Heart left ventricle (tissue), 16 donors: ENCODE data around the gene ATP5F1C. TPM values are rescaled to one million over a fixed set of nuclear protein-coding genes. Genes with fewer than 3 reads are reported as not detected.

Experiments
- ATAC-seq, 4 donors: fragments of 200-7000 bp; cut with Tn5 transposase; one replicate each; pipeline ENCODE4 v1.9.1; 2020 to 2022; ENCODE audit warnings: moderate library complexity in 4 of 4, mild to moderate bottlenecking in 3 of 4, moderate number of reproducible peaks in 1 of 4
- DNase-seq, 5 donors: peaks; one replicate each; pipeline ENCODE4 v3.0.0-alpha.2; 2020
- H3K27ac ChIP-seq, 12 donors: fragments of 200-600 bp; sonication (generic) in 4 of 12; one replicate each; pipeline versions ENCODE4 v1.5.0 to v1.8.0; 2016 to 2022; ENCODE audit warnings: mild to moderate bottlenecking in 2 of 12
- H3K27me3 ChIP-seq, 9 donors: fragments of 200-600 bp; sonication (generic) in 2 of 9; one replicate each; pipeline versions ENCODE4 v1.5.1 to v1.8.0; 2016 to 2022; ENCODE audit warnings: mild to moderate bottlenecking in 3 of 9
- H3K36me3 ChIP-seq, 9 donors: fragments of 200-600 bp; sonication (generic) in 2 of 9; one replicate each; pipeline versions ENCODE4 v1.5.0 to v1.8.0; 2018 to 2022; ENCODE audit warnings: mild to moderate bottlenecking in 2 of 9
- H3K4me1 ChIP-seq, 12 donors: fragments of 200-600 bp; sonication (generic) in 4 of 12; one replicate each; pipeline versions ENCODE4 v1.5.0 to v1.8.0; 2016 to 2022; ENCODE audit warnings: mild to moderate bottlenecking in 3 of 12
- H3K4me3 ChIP-seq, 12 donors: fragments of 200-600 bp; sonication (generic) in 4 of 12; one replicate each; pipeline versions ENCODE4 v1.5.0 to v1.8.0; 2017 to 2022; ENCODE audit warnings: mild to moderate bottlenecking in 9 of 12, moderate library complexity in 4 of 12
- H3K9me3 ChIP-seq, 12 donors: fragments of 200-600 bp; sonication (generic) in 4 of 12; one replicate each; pipeline versions ENCODE4 v1.5.0 to v1.8.0; 2016 to 2022; ENCODE audit warnings: mild to moderate bottlenecking in 1 of 12
- POLR2A ChIP-seq, 2 donors: fragments of 450-650 bp; IDR thresholded peaks; one replicate each; pipeline ENCODE4 v1.6.1; 2017; ENCODE audit warnings: antibody characterized with exemption in 2 of 2, mild to moderate bottlenecking in 2 of 2, moderate library complexity in 2 of 2
- WGBS, 4 donors: extraction: QIAGEN DNeasy Blood & Tissue Kit in 2 of 4; methylation state at CpG; one replicate each; pipeline versions ENCODE4 v1.1.5 to v1.1.7; 2013 to 2018; 5-methylcytosine and 5-hydroxymethylcytosine counted together
- intact Hi-C, 10 donors: fragments of 100-400 bp; cut with DNase I; formaldehyde crosslinking; loops; one replicate each; pipeline versions ENCODE4 v1.11.1 to v1.14.2; 2022
- polyA plus RNA-seq, 2 donors: library from polyadenylated mRNA; stranded (reverse); fragments of 200-250 nt; gene quantifications; one replicate each; pipeline ENCODE4 v1.2.3, GENCODE V29; 2013
- total RNA-seq, 9 donors: library from RNA; depleted of rRNA in 2 of 9; stranded (reverse); fragments of >200 nt in 2 of 9; fragmentation: NEBNext Ultra II Directional in 3 of 9; extraction: Animal tissue kit (Norgen Biotek cat#: 25700) in 3 of 9; gene quantifications; one replicate each; pipeline versions ENCODE4 v1.1.0 to v1.2.4, GENCODE V29; 2016 to 2023
- TF ChIP-seq, protein P1 (sequence below), 12 donors: fragments of 200-600 bp; sonication (generic) in 4 of 12; IDR thresholded peaks; one replicate each; pipeline versions ENCODE4 v1.5.0 to v1.8.0; 2018 to 2022; ENCODE audit warnings: antibody characterized with exemption in 12 of 12, mild to moderate bottlenecking in 5 of 12
- donor health status: ischemic (EF 13 %, LVEDD 7.1; RV severe dilation, severe dysfunction).
- donor health status: healthy with polysubstance abuse.
- donor health status: DM: no; HTN: yes; CAD: no.
- donor health status: DM: no; HTN: no; CAD: no.
- donor health status: ischemic (EF 25% LVEDD 6.9; RV normal size, moderate dysfunction).
- donor health status: ischemic (EF 25% LVEDD 5.7; RV mildly dilated, moderate dysfunction).
- donor health status: healthy.
- donor health status: DM: yes; HTN: yes; CAD: no.
- donor health status: ischemic (EF 35%, LVEDD 5.7; RV mildly dilated, moderate dysfunction).
- donor health status: nonischemic (EF 11% LVEDD 7.7; RV severe dilation, severe dysfunction).
- donor health status: DM: yes; HTN: yes; CAD: no.
- donor health status: PGD.
- donor health status: ischemic (EF 29% LVEDD 5.4; RV normal size, mild dysfunction).
- donor health status: nonischemic (EF 23%, LVEDD 6.1; RV moderate dilation, normal function).

Gene ATP5F1C
- total and polyA plus RNA-seq, 11 donors = 492 to 1,259 (median 789) TPM

DNA sequence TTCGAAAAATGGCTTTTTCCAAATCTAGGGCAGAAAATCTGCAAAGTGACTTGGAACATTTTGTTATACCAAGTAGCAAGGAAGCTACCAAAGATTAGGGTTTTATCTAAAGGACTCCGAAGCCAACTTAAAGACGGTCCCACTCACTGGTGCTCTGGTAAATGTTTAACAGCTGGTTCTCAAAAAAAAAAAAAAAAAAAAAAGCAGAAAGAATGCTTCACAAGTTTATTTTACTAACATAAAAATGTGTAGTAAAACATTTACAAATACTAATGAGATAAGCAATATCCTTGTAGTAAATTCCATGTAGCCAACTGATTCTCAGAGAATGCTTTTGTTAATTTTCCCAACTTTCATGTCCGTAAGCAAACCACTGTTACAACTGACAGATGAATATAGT is 68.7 kb downstream of the ATP5F1C start:
- no peak overlapping the region for H3K27ac ChIP-seq

DNA sequence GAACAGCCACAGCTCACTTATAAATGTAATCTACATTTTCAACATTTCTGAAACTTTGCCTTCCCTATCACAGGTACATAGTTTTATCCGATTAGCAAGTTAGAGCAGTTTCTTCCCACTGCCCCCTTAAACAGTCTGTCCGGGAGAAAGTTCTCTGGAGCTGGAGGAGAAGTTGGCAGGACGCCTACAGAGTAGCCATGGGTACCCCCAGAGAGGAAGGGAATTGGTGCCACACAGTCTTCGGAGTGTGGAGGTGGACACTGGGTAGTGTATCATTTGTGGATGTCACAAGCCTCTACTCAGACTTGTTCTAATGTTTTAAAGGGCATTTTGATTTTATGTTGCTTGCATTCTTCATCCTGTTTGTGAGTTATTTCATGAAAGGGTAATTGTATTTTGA is 69.3 kb downstream of the ATP5F1C start:
- intact Hi-C loops = no loop called here
- Histone ChIP-seq H3K4me3 (no peak overlapping the region), H3K27me3 (no peaks in the 10 kb centered on the region), H3K9me3 (peaks cover 0 to 22% (median 12%) of the 10 kb centered on the region in 12 donors), H3K27ac (no peak overlapping the region), H3K36me3 (no peaks in the 10 kb centered on the region), H3K4me1 (peaks cover 0 to 27% (median 11%) of the 10 kb centered on the region in 12 donors)
- no peak for TF ChIP-seq POLR2A (IDR thresholded peaks at IDR 0.05)
- TF ChIP-seq, protein P1, sequence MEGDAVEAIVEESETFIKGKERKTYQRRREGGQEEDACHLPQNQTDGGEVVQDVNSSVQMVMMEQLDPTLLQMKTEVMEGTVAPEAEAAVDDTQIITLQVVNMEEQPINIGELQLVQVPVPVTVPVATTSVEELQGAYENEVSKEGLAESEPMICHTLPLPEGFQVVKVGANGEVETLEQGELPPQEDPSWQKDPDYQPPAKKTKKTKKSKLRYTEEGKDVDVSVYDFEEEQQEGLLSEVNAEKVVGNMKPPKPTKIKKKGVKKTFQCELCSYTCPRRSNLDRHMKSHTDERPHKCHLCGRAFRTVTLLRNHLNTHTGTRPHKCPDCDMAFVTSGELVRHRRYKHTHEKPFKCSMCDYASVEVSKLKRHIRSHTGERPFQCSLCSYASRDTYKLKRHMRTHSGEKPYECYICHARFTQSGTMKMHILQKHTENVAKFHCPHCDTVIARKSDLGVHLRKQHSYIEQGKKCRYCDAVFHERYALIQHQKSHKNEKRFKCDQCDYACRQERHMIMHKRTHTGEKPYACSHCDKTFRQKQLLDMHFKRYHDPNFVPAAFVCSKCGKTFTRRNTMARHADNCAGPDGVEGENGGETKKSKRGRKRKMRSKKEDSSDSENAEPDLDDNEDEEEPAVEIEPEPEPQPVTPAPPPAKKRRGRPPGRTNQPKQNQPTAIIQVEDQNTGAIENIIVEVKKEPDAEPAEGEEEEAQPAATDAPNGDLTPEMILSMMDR (IDR thresholded peaks at IDR 0.05) = no peak
- no peak for DNase-seq
- ATAC-seq = no peak
- 48 to 60% (median 52%) methylated on average over 4 of the region's 4 CpGs for WGBS, 4 donors

More for the DNA sequence above, 68.7 kb downstream of the ATP5F1C start:
- Histone ChIP-seq H3K36me3 (no peaks in the 10 kb centered on the region), H3K4me1 (peaks cover 0 to 27% (median 11%) of the 10 kb centered on the region in 12 donors), H3K9me3 (peaks cover 0 to 16% (median 6%) of the 10 kb centered on the region in 12 donors), H3K27me3 (no peaks in the 10 kb centered on the region), H3K4me3 (no peak overlapping the region)
- no peak for TF ChIP-seq POLR2A (IDR thresholded peaks at IDR 0.05)
- TF ChIP-seq, protein P1 (IDR thresholded peaks at IDR 0.05) = no peak
- no peak for DNase-seq
- 50 to 56% (median 51%) methylated on average over 4 of the region's 4 CpGs for WGBS, 4 donors
- intact Hi-C loops = no loop called here
- no peak for ATAC-seq

Other genes with a start within 250 kb of the ATP5F1C start
- gene ITIH5, start 121.2 kb upstream of the ATP5F1C start, total RNA-seq = 10 to 100 TPM in 5 of 9 donors, 1 to 10 TPM in 4; 2.9 to 20.4 (median 12.3) TPM
- gene ITIH5, start 121.2 kb upstream of the ATP5F1C start, polyA plus RNA-seq = 1 to 10 TPM; 2.7 to 3.1 TPM
- gene ITIH2, start 84.9 kb upstream of the ATP5F1C start, total RNA-seq = not detected
- gene ITIH2, start 84.9 kb upstream of the ATP5F1C start, polyA plus RNA-seq = not detected
- gene KIN, start 184 bp upstream of the ATP5F1C start, total RNA-seq = 10 to 100 TPM in 1 of 9 donors, 1 to 10 TPM in 8; 2.5 to 10.7 (median 5.7) TPM
- 1 to 10 TPM; 5.5 to 8.1 TPM for gene KIN, start 184 bp upstream of the ATP5F1C start, polyA plus RNA-seq
- gene TAF3, start 30.3 kb downstream of the ATP5F1C start, total RNA-seq = 10 to 100 TPM in 6 of 9 donors, 1 to 10 TPM in 3; 5.9 to 14.0 (median 12.4) TPM
- 1 to 10 TPM; 5.7 to 6.8 TPM for gene TAF3, start 30.3 kb downstream of the ATP5F1C start, polyA plus RNA-seq